Calu3 (cell line): Measurements from ENCODE around the gene COX7A2L. TPM values are rescaled to one million over a fixed set of nuclear protein-coding genes. Genes with fewer than 3 reads are reported as not detected.
A peak's percentile ranks its signal among the peaks of the same experiment; 100 is the strongest.

Source experiments
- BruUV-seq: library from RNA; stranded (reverse); fragments of 400-500 nt; replicated peaks from 2 replicates; lab custom pipeline; 2021; lab: Mats Ljungman, UMichigan
- CTCF ChIA-PET: fragments of 300-600 bp; sonication (Branson Sonifier 250); formaldehyde crosslinking; loops from one replicate; lab custom pipeline; 2022; ENCODE audit warnings: antibody characterized with exemption; lab: Charles Lee
- DNase-seq: peaks from one replicate; pipeline ENCODE4 v3.0.0; 2022
- H3K27ac Mint-ChIP-seq: one replicate; pipeline ENCODE4 v1.8.0; 2022; ENCODE audit warnings: mixed read lengths; ENCODE audit not compliant: unreplicated experiment
- H3K27me3 Mint-ChIP-seq: one replicate; pipeline ENCODE4 v1.8.0; 2022; ENCODE audit warnings: mixed read lengths; ENCODE audit not compliant: unreplicated experiment
- H3K36me3 Mint-ChIP-seq: one replicate; pipeline ENCODE4 v1.8.0; 2022; ENCODE audit warnings: mild to moderate bottlenecking, moderate library complexity, mixed read lengths; ENCODE audit not compliant: insufficient read depth, unreplicated experiment
- H3K4me1 Mint-ChIP-seq: one replicate; pipeline ENCODE4 v1.8.0; 2022; ENCODE audit warnings: mild to moderate bottlenecking, low read depth, mixed read lengths; ENCODE audit not compliant: unreplicated experiment
- H3K4me3 Mint-ChIP-seq: one replicate; pipeline ENCODE4 v1.8.0; 2022; ENCODE audit warnings: mild to moderate bottlenecking, low read depth, moderate library complexity, mixed read lengths; ENCODE audit not compliant: unreplicated experiment
- H3K9me3 Mint-ChIP-seq: one replicate; pipeline ENCODE4 v1.8.0; 2022; ENCODE audit warnings: low read depth, mixed read lengths; ENCODE audit not compliant: unreplicated experiment
- intact Hi-C: fragments of 100-400 bp; cut with micrococcal nuclease; formaldehyde crosslinking; loops from one replicate; pipeline ENCODE4 v1.10.0; 2022; ENCODE audit not compliant: unreplicated experiment
- total RNA-seq: library from RNA; stranded (reverse); gene quantifications from 2 replicates; pipeline ENCODE4 v1.2.3, GENCODE V29; 2022
- TF ChIP-seq, protein P1 (sequence below): fragments of 200-600 bp; IDR thresholded peaks from one replicate; pipeline ENCODE4 v1.8.0; 2022; ENCODE audit warnings: antibody characterized with exemption; ENCODE audit not compliant: unreplicated experiment

COX7A2L gene
- total RNA-seq, 1 experiment from 2014 or later = 98.0 TPM

DNA sequence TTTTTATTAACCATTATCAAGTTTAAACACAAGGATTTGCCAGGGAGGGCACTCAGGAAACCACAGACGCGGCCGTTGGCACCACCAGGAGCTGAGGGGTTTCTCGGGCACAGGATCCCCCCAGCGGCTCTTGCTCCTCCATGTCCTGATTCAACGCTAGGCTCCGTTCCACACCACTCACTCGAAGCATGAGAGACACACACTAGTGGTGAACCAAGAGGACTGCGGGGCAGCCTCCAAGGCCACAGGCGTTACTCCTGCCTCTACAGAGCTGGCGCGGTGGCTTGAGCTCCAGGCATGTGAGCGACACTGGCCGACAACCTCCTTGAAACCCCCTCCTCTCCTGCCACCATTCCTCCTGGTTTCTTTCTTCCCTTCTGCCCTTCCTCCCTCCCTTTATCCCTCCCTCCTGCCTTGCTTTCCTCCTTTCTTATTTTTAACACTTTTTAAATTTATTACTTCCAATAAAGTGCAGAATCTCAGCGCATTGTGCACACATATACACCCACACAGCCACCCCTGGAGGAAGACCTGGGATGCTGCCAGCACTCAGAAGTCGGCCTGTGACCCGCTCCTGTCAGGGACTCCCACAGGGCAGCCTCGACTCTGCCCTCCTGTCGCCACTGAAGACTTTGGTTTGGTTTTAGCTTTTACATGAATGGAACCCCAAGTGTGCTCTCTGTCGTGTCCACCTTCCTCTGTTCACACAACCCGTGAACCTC lies 21.7 kb downstream of the COX7A2L start:
- TF ChIP-seq, protein P1, sequence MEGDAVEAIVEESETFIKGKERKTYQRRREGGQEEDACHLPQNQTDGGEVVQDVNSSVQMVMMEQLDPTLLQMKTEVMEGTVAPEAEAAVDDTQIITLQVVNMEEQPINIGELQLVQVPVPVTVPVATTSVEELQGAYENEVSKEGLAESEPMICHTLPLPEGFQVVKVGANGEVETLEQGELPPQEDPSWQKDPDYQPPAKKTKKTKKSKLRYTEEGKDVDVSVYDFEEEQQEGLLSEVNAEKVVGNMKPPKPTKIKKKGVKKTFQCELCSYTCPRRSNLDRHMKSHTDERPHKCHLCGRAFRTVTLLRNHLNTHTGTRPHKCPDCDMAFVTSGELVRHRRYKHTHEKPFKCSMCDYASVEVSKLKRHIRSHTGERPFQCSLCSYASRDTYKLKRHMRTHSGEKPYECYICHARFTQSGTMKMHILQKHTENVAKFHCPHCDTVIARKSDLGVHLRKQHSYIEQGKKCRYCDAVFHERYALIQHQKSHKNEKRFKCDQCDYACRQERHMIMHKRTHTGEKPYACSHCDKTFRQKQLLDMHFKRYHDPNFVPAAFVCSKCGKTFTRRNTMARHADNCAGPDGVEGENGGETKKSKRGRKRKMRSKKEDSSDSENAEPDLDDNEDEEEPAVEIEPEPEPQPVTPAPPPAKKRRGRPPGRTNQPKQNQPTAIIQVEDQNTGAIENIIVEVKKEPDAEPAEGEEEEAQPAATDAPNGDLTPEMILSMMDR = no peak
- Mint-ChIP-seq H3K9me3 (no peaks in the 10 kb centered on the region), H3K4me3 (no peak overlapping the region), H3K36me3 (peaks cover 50% of the 10 kb centered on the region), H3K4me1 (peaks cover 18% of the 10 kb centered on the region), H3K27ac (peak overlapping the region; percentile 15), H3K27me3 (no peaks in the 10 kb centered on the region)
- intact Hi-C loops = no loop called here
- CTCF ChIA-PET = no interaction called here
- no TSS peak for BruUV-seq
- no peak for DNase-seq

DNA sequence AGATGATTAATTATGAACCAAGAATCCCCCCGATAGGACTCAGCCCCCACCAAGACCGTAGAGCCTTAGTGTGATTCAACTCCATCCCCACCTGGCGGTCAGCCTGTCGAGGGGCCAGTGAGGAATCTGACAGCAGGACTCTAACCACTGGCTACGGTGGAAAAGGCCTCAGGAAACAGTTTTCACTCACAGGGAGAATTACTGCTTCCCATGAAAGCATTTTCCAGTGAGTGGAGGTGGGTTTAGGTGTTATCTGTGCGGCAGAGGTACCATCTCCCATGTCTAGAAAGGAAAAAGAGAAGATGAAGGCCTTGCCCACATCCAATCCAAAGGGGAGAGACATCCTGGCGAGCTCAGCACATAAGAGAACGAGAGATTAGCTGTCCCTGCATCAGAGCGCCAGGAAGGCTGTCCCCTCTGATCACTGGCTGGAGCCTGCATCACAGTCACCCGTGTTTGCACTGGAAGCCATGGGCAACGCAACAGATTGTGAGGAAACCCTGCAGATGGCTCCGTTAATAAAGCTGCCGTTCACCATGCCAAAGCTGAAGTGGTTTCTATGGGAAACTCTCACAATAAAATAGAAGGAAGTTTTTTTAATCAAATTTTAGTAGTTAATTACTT lies 22.3 kb downstream of the COX7A2L start:
- H3K27me3 Mint-ChIP-seq = no peaks in the 10 kb centered on the region
- BruUV-seq = no TSS peak
- H3K4me3 Mint-ChIP-seq = no peak overlapping the region
- intact Hi-C loops = no loop called here
- H3K36me3 Mint-ChIP-seq = peaks cover 52% of the 10 kb centered on the region
- H3K4me1 Mint-ChIP-seq = peaks cover 18% of the 10 kb centered on the region
- DNase-seq = no peak
- H3K27ac Mint-ChIP-seq = peak overlapping the region; percentile 20
- no peaks in the 10 kb centered on the region for H3K9me3 Mint-ChIP-seq
- CTCF ChIA-PET = no interaction called here
- TF ChIP-seq, protein P1 = no peak

DNA sequence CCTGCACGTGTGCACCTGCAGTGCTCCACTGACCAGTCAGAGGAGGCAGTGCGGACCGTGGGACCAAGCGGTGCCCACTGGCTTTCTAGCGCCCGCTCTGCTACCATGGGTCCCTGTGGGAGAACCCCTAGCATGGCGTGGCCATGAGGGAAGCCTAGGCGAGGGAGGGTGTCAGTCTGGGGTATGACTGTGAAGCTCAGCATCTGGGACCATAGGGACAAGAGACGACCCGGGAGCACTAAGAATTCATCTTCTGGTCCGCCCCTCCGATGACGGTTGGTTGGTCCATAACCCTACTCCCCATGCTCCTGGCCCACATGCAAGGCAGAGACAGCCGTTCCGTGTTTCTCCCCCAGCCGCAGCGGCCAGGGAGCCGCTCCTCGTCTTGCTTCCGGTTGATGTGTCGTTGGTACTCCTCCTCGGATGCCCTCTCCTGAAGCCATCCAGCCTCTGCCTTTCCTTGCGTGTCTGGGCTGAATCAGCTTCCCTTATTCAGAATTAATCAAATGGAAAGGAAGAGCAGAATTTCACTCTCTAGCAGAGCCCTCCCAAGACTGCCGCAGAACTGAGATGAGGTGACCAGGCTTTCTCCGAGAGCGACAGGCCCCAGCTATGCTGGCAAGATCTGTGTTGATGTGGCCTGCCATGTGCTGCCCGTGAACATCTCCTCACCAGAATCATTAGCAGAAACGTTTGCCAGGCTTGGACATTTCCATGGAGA lies 23.0 kb downstream of the COX7A2L start:
- TF ChIP-seq, protein P1 = no peak
- Mint-ChIP-seq H3K4me1 (peaks cover 11% of the 10 kb centered on the region), H3K4me3 (no peak overlapping the region), H3K27ac (peak overlapping the region; percentile 54), H3K9me3 (no peaks in the 10 kb centered on the region), H3K36me3 (peaks cover 52% of the 10 kb centered on the region), H3K27me3 (no peaks in the 10 kb centered on the region)
- no peak for DNase-seq
- no TSS peak for BruUV-seq
- intact Hi-C loops = no loop called here
- CTCF ChIA-PET = interaction anchor here (0.5 kb wide), 1 partner anchor 118 kb away, joined by 3 read pairs; no protein-coding TSS in a partner anchor

DNA sequence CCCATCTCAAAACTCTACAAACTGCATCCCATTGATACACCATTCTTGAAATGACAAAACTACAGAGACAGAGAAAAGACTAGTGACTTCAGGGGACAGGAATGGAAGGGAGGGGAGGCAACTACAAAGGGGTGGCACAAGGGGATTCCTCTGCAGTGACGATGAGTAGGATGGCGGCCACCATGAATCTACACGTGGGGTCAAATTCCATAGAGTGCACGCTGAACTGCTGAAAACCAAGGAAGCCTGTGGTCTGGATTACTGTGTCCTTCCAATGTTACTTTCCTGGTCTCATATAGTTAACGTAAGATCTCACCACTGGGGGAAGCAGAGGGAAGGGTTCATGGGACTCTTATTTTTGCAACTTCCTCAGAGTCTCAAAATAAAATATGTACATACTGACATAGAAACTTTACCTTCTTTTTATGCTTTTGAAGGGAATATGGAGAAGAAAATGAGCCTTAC lies 23.6 kb downstream of the COX7A2L start:
- no TSS peak for BruUV-seq
- TF ChIP-seq, protein P1 = no peak
- H3K4me1 Mint-ChIP-seq = peaks cover 5% of the 10 kb centered on the region

More for the DNA sequence above, 23.6 kb downstream of the COX7A2L start:
- no peak for DNase-seq
- Mint-ChIP-seq H3K36me3 (peaks cover 48% of the 10 kb centered on the region), H3K4me3 (no peak overlapping the region), H3K27ac (peak overlapping the region; percentile 54), H3K9me3 (no peaks in the 10 kb centered on the region), H3K27me3 (no peaks in the 10 kb centered on the region)
- intact Hi-C loops = no loop called here
- CTCF ChIA-PET = no interaction called here
